NCI-H1105 (cell line): Measurements from ENCODE around the gene DCAF5.
A peak's percentile ranks its signal among the peaks of the same experiment; 100 is the strongest.
"Not testable (repeated sequence)": the region's sequence is repeated elsewhere in the genome, so short reads cannot be mapped to it uniquely, and the experiment has no call there.

Source experiments
- DNase-seq: peaks from one replicate; lab custom pipeline; 2025; lab: John Stamatoyannopoulos, UW

The DCAF5 gene

GRCh38 chr14:69066396-69067171 lies 86.3 kb downstream of the DCAF5 start:
- no peak for DNase-seq

- not testable (repeated sequence) for DNase-seq
Observed at GRCh38 chr14:69065934-69066333, 87.0 kb downstream of the DCAF5 start.

- DNase-seq = no peak
Observed at GRCh38 chr14:69064596-69064995, 88.3 kb downstream of the DCAF5 start.

GRCh38 chr14:69059658-69060623 lies 93.0 kb downstream of the DCAF5 start:
- no peak for DNase-seq

GRCh38 chr14:69055999-69056788 lies 96.7 kb downstream of the DCAF5 start:
- DNase-seq = peak; percentile 11

GRCh38 chr14:69055125-69055524 lies 97.8 kb downstream of the DCAF5 start:
- no peak for DNase-seq

GRCh38 chr14:69054030-69054429 lies 98.9 kb downstream of the DCAF5 start:
- DNase-seq = no peak

GRCh38 chr14:69052181-69052601 lies 100.7 kb downstream of the DCAF5 start:
- DNase-seq = no peak

- DNase-seq = no peak
Observed at GRCh38 chr14:69050240-69051184, 102.4 kb downstream of the DCAF5 start.

GRCh38 chr14:69049675-69050074 lies 103.2 kb downstream of the DCAF5 start:
- DNase-seq = no peak

- DNase-seq = peak; percentile 56
Observed at GRCh38 chr14:69048456-69048855, 104.5 kb downstream of the DCAF5 start.

GRCh38 chr14:69047255-69047654 lies 105.7 kb downstream of the DCAF5 start:
- DNase-seq = no peak

GRCh38 chr14:69046476-69046860 lies 106.5 kb downstream of the DCAF5 start:
- no peak for DNase-seq

GRCh38 chr14:69045857-69046475 lies 107.0 kb downstream of the DCAF5 start:
- DNase-seq = no peak

- DNase-seq = no peak
Observed at GRCh38 chr14:69044965-69045555, 107.9 kb downstream of the DCAF5 start.

GRCh38 chr14:69044296-69044695 lies 108.6 kb downstream of the DCAF5 start:
- DNase-seq = no peak

GRCh38 chr14:69043596-69044260 lies 109.2 kb downstream of the DCAF5 start:
- DNase-seq = no peak

GRCh38 chr14:69042787-69043444 lies 110.0 kb downstream of the DCAF5 start:
- DNase-seq = no peak

GRCh38 chr14:69042299-69042698 lies 110.6 kb downstream of the DCAF5 start:
- DNase-seq = no peak
